GM18526 (cell line): ENCODE results near the gene PROM1.

Source experiments
- POLR2A ChIP-seq: IDR thresholded peaks from 3 replicates; pipeline ENCODE4 v1.6.1; 2011; ENCODE audit not compliant: insufficient read length; ENCODE audit errors: extremely low read depth

PROM1 gene

GRCh38 chr4:16055873-16056272 is 27.9 kb downstream of the PROM1 start:
- no peak for TF ChIP-seq POLR2A

- no peak for TF ChIP-seq POLR2A
These were observed 28.4 kb downstream of the PROM1 start for GRCh38 chr4:16055471-16055870.

GRCh38 chr4:16052939-16053338 is 30.9 kb downstream of the PROM1 start:
- no peak for TF ChIP-seq POLR2A

- no peak for TF ChIP-seq POLR2A
These were observed 31.8 kb downstream of the PROM1 start for GRCh38 chr4:16051980-16052379.

- TF ChIP-seq POLR2A: no peak
These were observed 32.7 kb downstream of the PROM1 start for GRCh38 chr4:16051132-16051531.

- TF ChIP-seq POLR2A: no peak
These were observed 33.2 kb downstream of the PROM1 start for GRCh38 chr4:16050669-16051068.

GRCh38 chr4:16048619-16049419 is 35.0 kb downstream of the PROM1 start:
- TF ChIP-seq POLR2A: no peak

GRCh38 chr4:16045687-16046086 is 38.1 kb downstream of the PROM1 start:
- no peak for TF ChIP-seq POLR2A

- no peak for TF ChIP-seq POLR2A
These were observed 40.0 kb downstream of the PROM1 start for GRCh38 chr4:16043642-16044498.

GRCh38 chr4:16039139-16039538 is 44.7 kb downstream of the PROM1 start:
- no peak for TF ChIP-seq POLR2A

- TF ChIP-seq POLR2A: no peak
These were observed 45.9 kb downstream of the PROM1 start for GRCh38 chr4:16037901-16038300.

- TF ChIP-seq POLR2A: no peak
These were observed 48.0 kb downstream of the PROM1 start for GRCh38 chr4:16035843-16036242.

- no peak for TF ChIP-seq POLR2A
These were observed 49.6 kb downstream of the PROM1 start for GRCh38 chr4:16034010-16034748.

GRCh38 chr4:16032396-16032770 is 51.4 kb downstream of the PROM1 start:
- TF ChIP-seq POLR2A: no peak

GRCh38 chr4:16031546-16032395 is 52.1 kb downstream of the PROM1 start:
- no peak for TF ChIP-seq POLR2A
